ENCODE results near the gene ANG.
"Not testable (repeated sequence)": the region's sequence is repeated elsewhere in the genome, so short reads cannot be mapped to it uniquely, and the experiment has no call there.

The ANG gene

GRCh38 chr14:20700965-20701364 lies 12.4 kb downstream of the ANG start:
- not testable (repeated sequence) for DNase-seq

- no peak for DNase-seq
These were observed 18.2 kb downstream of the ANG start for GRCh38 chr14:20706657-20707355.

GRCh38 chr14:20707622-20708021 lies 19.1 kb downstream of the ANG start:
- DNase-seq: no peak

- DNase-seq: no peak
These were observed 22.7 kb downstream of the ANG start for GRCh38 chr14:20711261-20711660.

- no peak for DNase-seq
These were observed 23.1 kb downstream of the ANG start for GRCh38 chr14:20711685-20712084.

GRCh38 chr14:20712904-20713303 lies 24.3 kb downstream of the ANG start:
- DNase-seq: no peak

GRCh38 chr14:20714593-20715250 lies 26.2 kb downstream of the ANG start:
- DNase-seq: no peak

- no peak for DNase-seq
These were observed 31.2 kb downstream of the ANG start for GRCh38 chr14:20719777-20720176.

GRCh38 chr14:20720741-20721140 lies 32.2 kb downstream of the ANG start:
- no peak for DNase-seq

GRCh38 chr14:20722016-20722415 lies 33.5 kb downstream of the ANG start:
- DNase-seq: no peak

GRCh38 chr14:20723488-20723887 lies 34.9 kb downstream of the ANG start:
- DNase-seq: no peak

GRCh38 chr14:20726121-20726520 lies 37.6 kb downstream of the ANG start:
- DNase-seq: not testable (repeated sequence)

GRCh38 chr14:20726531-20726930 lies 38.0 kb downstream of the ANG start:
- DNase-seq: no peak

- no peak for DNase-seq
These were observed 42.3 kb downstream of the ANG start for GRCh38 chr14:20730891-20731290.

GRCh38 chr14:20732477-20732876 lies 43.9 kb downstream of the ANG start:
- DNase-seq: no peak

GRCh38 chr14:20732979-20733635 lies 44.5 kb downstream of the ANG start:
- DNase-seq: no peak

GRCh38 chr14:20733684-20734429 lies 45.3 kb downstream of the ANG start:
- DNase-seq: no peak

- no peak for DNase-seq
These were observed 45.9 kb downstream of the ANG start for GRCh38 chr14:20734430-20734806.

- not testable (repeated sequence) for DNase-seq
These were observed 49.7 kb downstream of the ANG start for GRCh38 chr14:20738292-20738691.

GRCh38 chr14:20742132-20742531 lies 53.6 kb downstream of the ANG start:
- no peak for DNase-seq

- DNase-seq: no peak
These were observed 55.0 kb downstream of the ANG start for GRCh38 chr14:20743556-20743955.

Measured in CD4-positive, alpha-beta T cell treated with Interleukin-17A for 4 hours (primary cell).